ENCODE measurements around the gene ARHGEF38.
A peak's percentile ranks its signal among the peaks of the same experiment; 100 is the strongest.

ARHGEF38 gene

GRCh38 chr4:105710012-105710600, 157.7 kb downstream of the ARHGEF38 start:
- no CpG with 5 or more reads among the region's 16 CpGs for WGBS, 2 donors (ENCODE audit: extremely low coverage in 2 of 2, insufficient read length in 2 of 2, insufficient replicate concordance in 1 of 2)
- Histone ChIP-seq H4K8ac (ENCODE audit: low read depth, low read length) (no peak overlapping the region), H2BK15ac (ENCODE audit: low read length) (no peak overlapping the region), H3K36me3 (replicated peaks in 1 of 2; ENCODE audit: control insufficient read depth in 2 of 2, insufficient read depth in 2 of 2, low read length in 2 of 2) (no peaks in the 10 kb centered on the region), H3K79me1 (ENCODE audit: low read depth, low read length) (no peaks in the 10 kb centered on the region), H3K4me1 (ENCODE audit: control insufficient read depth in 2 of 2, insufficient read depth in 1 of 2, low read depth in 1 of 2, low read length in 2 of 2) (peaks cover 0 to 3% of the 10 kb centered on the region in 2 donors), H2AK5ac (ENCODE audit: low read depth, low read length) (no peak overlapping the region), H3K14ac (ENCODE audit: low read length) (no peak overlapping the region), H2BK5ac (ENCODE audit: low read length) (no peak overlapping the region), H3K9me3 (replicated peaks in 1 of 2; ENCODE audit: control insufficient read depth in 2 of 2, insufficient read depth in 1 of 2, low read depth in 1 of 2, low read length in 2 of 2) (no peaks in the 10 kb centered on the region), H3K4me2 (ENCODE audit: insufficient read depth, low read length, poor library complexity, severe bottlenecking) (no peak overlapping the region), H4K91ac (ENCODE audit: low read depth, low read length, poor library complexity) (no peak overlapping the region), H3K4ac (ENCODE audit: low read length) (no peak overlapping the region), H3K27me3 (ENCODE audit: control insufficient read depth in 3 of 3, insufficient read depth in 3 of 3, low read depth in 1 of 3, low read length in 3 of 3) (no peaks in the 10 kb centered on the region), H3K4me3 (ENCODE audit: low read length in 2 of 2) (peak overlapping the region in 1 of 2 donors; percentile 85), H3K9ac (ENCODE audit: low read depth, low read length, poor library complexity) (no peak overlapping the region), H2BK120ac (ENCODE audit: low read depth, low read length) (no peak overlapping the region), H3K23ac (ENCODE audit: low read depth, low read length, poor library complexity) (no peak overlapping the region), H3K18ac (ENCODE audit: low read length) (no peak overlapping the region), H2AFZ (ENCODE audit: low read length) (no peak overlapping the region), H3K27ac (replicated peaks; ENCODE audit: low read length) (no peak overlapping the region), H2BK12ac (ENCODE audit: low read length) (no peak overlapping the region)
- DNase-seq (ENCODE audit: low spot score): no peak

GRCh38 chr4:105710678-105711077, 158.3 kb downstream of the ARHGEF38 start:
- Histone ChIP-seq H2BK5ac (ENCODE audit: low read length) (no peak overlapping the region), H3K27ac (replicated peaks; ENCODE audit: low read length) (no peak overlapping the region), H2AK5ac (ENCODE audit: low read depth, low read length) (no peak overlapping the region), H4K91ac (ENCODE audit: low read depth, low read length, poor library complexity) (no peak overlapping the region), H3K18ac (ENCODE audit: low read length) (no peak overlapping the region), H3K27me3 (ENCODE audit: control insufficient read depth in 3 of 3, insufficient read depth in 3 of 3, low read depth in 1 of 3, low read length in 3 of 3) (no peaks in the 10 kb centered on the region), H3K36me3 (replicated peaks in 1 of 2; ENCODE audit: control insufficient read depth in 2 of 2, insufficient read depth in 2 of 2, low read length in 2 of 2) (no peaks in the 10 kb centered on the region), H3K4ac (ENCODE audit: low read length) (no peak overlapping the region), H3K79me1 (ENCODE audit: low read depth, low read length) (no peaks in the 10 kb centered on the region), H2BK15ac (ENCODE audit: low read length) (no peak overlapping the region), H2AFZ (ENCODE audit: low read length) (no peak overlapping the region), H2BK12ac (ENCODE audit: low read length) (no peak overlapping the region), H3K4me3 (ENCODE audit: low read length in 2 of 2) (no peak overlapping the region), H3K4me2 (ENCODE audit: insufficient read depth, low read length, poor library complexity, severe bottlenecking) (no peak overlapping the region), H3K23ac (ENCODE audit: low read depth, low read length, poor library complexity) (no peak overlapping the region), H2BK120ac (ENCODE audit: low read depth, low read length) (no peak overlapping the region), H3K9me3 (replicated peaks in 1 of 2; ENCODE audit: control insufficient read depth in 2 of 2, insufficient read depth in 1 of 2, low read depth in 1 of 2, low read length in 2 of 2) (no peaks in the 10 kb centered on the region), H4K8ac (ENCODE audit: low read depth, low read length) (no peak overlapping the region), H3K14ac (ENCODE audit: low read length) (no peak overlapping the region), H3K4me1 (ENCODE audit: control insufficient read depth in 2 of 2, insufficient read depth in 1 of 2, low read depth in 1 of 2, low read length in 2 of 2) (peaks cover 0 to 3% of the 10 kb centered on the region in 2 donors), H3K9ac (ENCODE audit: low read depth, low read length, poor library complexity) (no peak overlapping the region)
- WGBS, 2 donors (ENCODE audit: extremely low coverage in 2 of 2, insufficient read length in 2 of 2, insufficient replicate concordance in 1 of 2): no CpG with 5 or more reads among the region's 6 CpGs
- DNase-seq (ENCODE audit: low spot score): no peak

GRCh38 chr4:105712766-105713165, 160.3 kb downstream of the ARHGEF38 start:
- Histone ChIP-seq H3K9ac (ENCODE audit: low read depth, low read length, poor library complexity) (no peak overlapping the region), H3K27me3 (ENCODE audit: control insufficient read depth in 3 of 3, insufficient read depth in 3 of 3, low read depth in 1 of 3, low read length in 3 of 3) (no peaks in the 10 kb centered on the region), H3K4me2 (ENCODE audit: insufficient read depth, low read length, poor library complexity, severe bottlenecking) (no peak overlapping the region), H4K8ac (ENCODE audit: low read depth, low read length) (no peak overlapping the region), H2BK12ac (ENCODE audit: low read length) (no peak overlapping the region), H3K9me3 (replicated peaks in 1 of 2; ENCODE audit: control insufficient read depth in 2 of 2, insufficient read depth in 1 of 2, low read depth in 1 of 2, low read length in 2 of 2) (peaks cover 0 to 6% of the 10 kb centered on the region in 2 donors), H4K91ac (ENCODE audit: low read depth, low read length, poor library complexity) (no peak overlapping the region), H3K4me1 (ENCODE audit: control insufficient read depth in 2 of 2, insufficient read depth in 1 of 2, low read depth in 1 of 2, low read length in 2 of 2) (peaks cover 0 to 3% of the 10 kb centered on the region in 2 donors), H3K4ac (ENCODE audit: low read length) (no peak overlapping the region), H3K18ac (ENCODE audit: low read length) (no peak overlapping the region), H2AFZ (ENCODE audit: low read length) (no peak overlapping the region), H2BK15ac (ENCODE audit: low read length) (no peak overlapping the region), H3K4me3 (ENCODE audit: low read length in 2 of 2) (no peak overlapping the region), H3K14ac (ENCODE audit: low read length) (no peak overlapping the region), H3K36me3 (replicated peaks in 1 of 2; ENCODE audit: control insufficient read depth in 2 of 2, insufficient read depth in 2 of 2, low read length in 2 of 2) (peaks cover 0 to 4% of the 10 kb centered on the region in 2 donors), H2BK5ac (ENCODE audit: low read length) (no peak overlapping the region), H2BK120ac (ENCODE audit: low read depth, low read length) (no peak overlapping the region), H3K23ac (ENCODE audit: low read depth, low read length, poor library complexity) (no peak overlapping the region), H3K27ac (replicated peaks; ENCODE audit: low read length) (no peak overlapping the region), H2AK5ac (ENCODE audit: low read depth, low read length) (no peak overlapping the region), H3K79me1 (ENCODE audit: low read depth, low read length) (no peaks in the 10 kb centered on the region)
- no peak for DNase-seq (ENCODE audit: low spot score)
- no CpG with 5 or more reads among the region's 2 CpGs for WGBS, 2 donors (ENCODE audit: extremely low coverage in 2 of 2, insufficient read length in 2 of 2, insufficient replicate concordance in 1 of 2)

- H3K23ac ChIP-seq (ENCODE audit: low read depth, low read length, poor library complexity): no peak overlapping the region
- no peak overlapping the region for H3K4me2 ChIP-seq (ENCODE audit: insufficient read depth, low read length, poor library complexity, severe bottlenecking)
- no peak overlapping the region for H2AFZ ChIP-seq (ENCODE audit: low read length)
- no peak overlapping the region for H3K4me3 ChIP-seq (ENCODE audit: low read length in 2 of 2)
- no peaks in the 10 kb centered on the region for H3K27me3 ChIP-seq (ENCODE audit: control insufficient read depth in 3 of 3, insufficient read depth in 3 of 3, low read depth in 1 of 3, low read length in 3 of 3)
- H2BK5ac ChIP-seq (ENCODE audit: low read length): no peak overlapping the region
- no peak overlapping the region for H3K9ac ChIP-seq (ENCODE audit: low read depth, low read length, poor library complexity)
- H2BK15ac ChIP-seq (ENCODE audit: low read length): no peak overlapping the region
- H3K9me3 ChIP-seq (replicated peaks in 1 of 2; ENCODE audit: control insufficient read depth in 2 of 2, insufficient read depth in 1 of 2, low read depth in 1 of 2, low read length in 2 of 2): peaks cover 0 to 6% of the 10 kb centered on the region in 2 donors
- H2BK120ac ChIP-seq (ENCODE audit: low read depth, low read length): no peak overlapping the region
- no peak overlapping the region for H3K18ac ChIP-seq (ENCODE audit: low read length)
- H3K27ac ChIP-seq (replicated peaks; ENCODE audit: low read length): no peak overlapping the region
- H3K79me1 ChIP-seq (ENCODE audit: low read depth, low read length): no peaks in the 10 kb centered on the region
- H4K91ac ChIP-seq (ENCODE audit: low read depth, low read length, poor library complexity): no peak overlapping the region
- no peak overlapping the region for H3K4ac ChIP-seq (ENCODE audit: low read length)
- no peak for DNase-seq (ENCODE audit: low spot score)
- H2AK5ac ChIP-seq (ENCODE audit: low read depth, low read length): no peak overlapping the region
- H3K14ac ChIP-seq (ENCODE audit: low read length): no peak overlapping the region
- H3K36me3 ChIP-seq (replicated peaks in 1 of 2; ENCODE audit: control insufficient read depth in 2 of 2, insufficient read depth in 2 of 2, low read length in 2 of 2): peaks cover 4 to 16% of the 10 kb centered on the region in 2 donors
- H4K8ac ChIP-seq (ENCODE audit: low read depth, low read length): no peak overlapping the region
- no CpG with 5 or more reads among the region's 5 CpGs for WGBS, 2 donors (ENCODE audit: extremely low coverage in 2 of 2, insufficient read length in 2 of 2, insufficient replicate concordance in 1 of 2)
- H3K4me1 ChIP-seq (ENCODE audit: control insufficient read depth in 2 of 2, insufficient read depth in 1 of 2, low read depth in 1 of 2, low read length in 2 of 2): peaks cover 0 to 3% of the 10 kb centered on the region in 2 donors
- H2BK12ac ChIP-seq (ENCODE audit: low read length): no peak overlapping the region
Measured at GRCh38 chr4:105714071-105714521, 161.7 kb downstream of the ARHGEF38 start.
